CD14-positive monocyte (primary cell): Measurements from ENCODE around the gene JMJD6. TPM values are rescaled to one million over a fixed set of nuclear protein-coding genes. Genes with fewer than 3 reads are reported as not detected.

Source experiments
- DNase-seq, 3 donors: peaks; one replicate each; pipeline ENCODE4 v3.0.0-alpha.2; 2011 to 2022
- H2AFZ ChIP-seq: 2 replicates; pipeline ENCODE4 v1.6.0; 2012; ENCODE audit warnings: mild to moderate bottlenecking, low read depth, low read length, inconsistent platforms; ENCODE audit not compliant: insufficient read depth, poor library complexity, severe bottlenecking
- H3K27ac ChIP-seq, 2 donors: 1 replicate in 1 of 2; 2 replicates in 1 of 2; pipeline ENCODE4 v1.5.1; 2012 to 2013; ENCODE audit warnings: low read length in 2 of 2, control low read depth in 1 of 2, inconsistent platforms in 1 of 2, low read depth in 1 of 2, mild to moderate bottlenecking in 1 of 2
- H3K27me3 ChIP-seq, 2 donors: one replicate each; pipeline versions ENCODE4 v1.6.0 to v1.6.1; 2011 to 2013; ENCODE audit warnings: low read length in 2 of 2; ENCODE audit not compliant: control insufficient read depth in 2 of 2, insufficient read depth in 2 of 2
- H3K36me3 ChIP-seq, 2 donors: replicated peaks in 1 of 2; 1 replicate in 1 of 2; 2 replicates in 1 of 2; pipeline versions ENCODE4 v1.5.1 to v1.6.1; 2012 to 2013; ENCODE audit warnings: low read length in 2 of 2, control low read depth in 1 of 2, inconsistent platforms in 1 of 2, mild to moderate bottlenecking in 1 of 2; ENCODE audit not compliant: insufficient read depth in 2 of 2, control insufficient read depth in 1 of 2
- H3K4me1 ChIP-seq, 2 donors: 1 replicate in 1 of 2; 2 replicates in 1 of 2; pipeline versions ENCODE4 v1.5.1 to v1.6.1; 2012 to 2013; ENCODE audit warnings: low read length in 2 of 2, control low read depth in 1 of 2, inconsistent platforms in 1 of 2, mild to moderate bottlenecking in 1 of 2, moderate library complexity in 1 of 2; ENCODE audit not compliant: insufficient read depth in 2 of 2, control insufficient read depth in 1 of 2
- H3K4me2 ChIP-seq: replicated peaks from 2 replicates; pipeline ENCODE3; 2012; ENCODE audit warnings: low read length, moderate library complexity, mild to moderate bottlenecking; ENCODE audit not compliant: poor library complexity, severe bottlenecking; ENCODE audit errors: extremely low read depth
- H3K4me3 ChIP-seq, 3 experiments: fragments of 200-600 bp in 1 of 3; sonication (generic) in 1 of 3; replicated peaks in 1 of 3; 1 replicate in 2 of 3; 2 replicates in 1 of 3; pipeline ENCODE4 v1.5.1; 2011 to 2013; ENCODE audit warnings: low read length in 3 of 3, mild to moderate bottlenecking in 3 of 3, control low read depth in 2 of 3, low read depth in 2 of 3, inconsistent platforms in 1 of 3, moderate library complexity in 1 of 3
- H3K79me2 ChIP-seq: 2 replicates; pipeline ENCODE4 v1.6.0; 2012; ENCODE audit warnings: mild to moderate bottlenecking, control low read depth, inconsistent platforms, low read length, moderate library complexity; ENCODE audit not compliant: insufficient read depth
- H3K9ac ChIP-seq: 2 replicates; pipeline ENCODE4 v1.6.0; 2017; ENCODE audit warnings: low read length, mild to moderate bottlenecking; ENCODE audit not compliant: insufficient read depth, poor library complexity, severe bottlenecking
- H3K9me3 ChIP-seq, 2 donors: replicated peaks in 1 of 2; 1 replicate in 1 of 2; 2 replicates in 1 of 2; pipeline versions ENCODE4 v1.5.1 to v1.6.1; 2012 to 2013; ENCODE audit warnings: low read length in 2 of 2, control low read depth in 1 of 2; ENCODE audit not compliant: control insufficient read depth in 1 of 2, insufficient read depth in 1 of 2
- H4K20me1 ChIP-seq: 2 replicates; pipeline ENCODE4 v1.6.0; 2012; ENCODE audit warnings: mild to moderate bottlenecking, low read length, control low read depth, moderate library complexity; ENCODE audit not compliant: insufficient read depth
- H3K27ac Mint-ChIP-seq, 7 donors: one replicate each; pipeline ENCODE4 v1.8.0; 2020; ENCODE audit warnings: mild to moderate bottlenecking in 7 of 7, mixed read lengths in 7 of 7, moderate library complexity in 6 of 7, inconsistent platforms in 2 of 7
- H3K27me3 Mint-ChIP-seq, 3 donors: one replicate each; pipeline ENCODE4 v1.8.0; 2021 to 2022; ENCODE audit warnings: low read depth in 3 of 3, mild to moderate bottlenecking in 3 of 3, mixed read lengths in 3 of 3, moderate library complexity in 3 of 3, inconsistent platforms in 1 of 3
- H3K36me3 Mint-ChIP-seq, 2 donors: one replicate each; pipeline ENCODE4 v1.8.0; 2020; ENCODE audit warnings: mixed read lengths in 2 of 2, inconsistent platforms in 1 of 2, mild to moderate bottlenecking in 1 of 2
- H3K4me1 Mint-ChIP-seq: one replicate; pipeline ENCODE4 v1.8.0; 2020; ENCODE audit warnings: mild to moderate bottlenecking, mixed read lengths
- H3K4me3 Mint-ChIP-seq, 2 donors: one replicate each; pipeline ENCODE4 v1.8.0; 2020; ENCODE audit warnings: mild to moderate bottlenecking in 2 of 2, mixed read lengths in 2 of 2, moderate library complexity in 1 of 2
- H3K9me3 Mint-ChIP-seq, 7 donors: one replicate each; pipeline ENCODE4 v1.8.0; 2020 to 2022; ENCODE audit warnings: mixed read lengths in 7 of 7, mild to moderate bottlenecking in 6 of 7, moderate library complexity in 6 of 7, inconsistent platforms in 2 of 7
- WGBS: methylation state at CpG from one replicate; pipeline ENCODE4 v1.1.5; 2013; ENCODE audit warnings: missing lambda C conversion rate; ENCODE audit not compliant: insufficient coverage; 5-methylcytosine and 5-hydroxymethylcytosine counted together
- intact Hi-C, 2 donors: fragments of 100-400 bp; cut with micrococcal nuclease; formaldehyde crosslinking; loops; one replicate each; pipeline versions ENCODE4 v1.15.0 to v1.15.1; 2023
- polyA plus RNA-seq, 3 donors: library from polyadenylated mRNA; depleted of rRNA in 1 of 3; unstranded in 2 of 3; stranded (reverse) in 1 of 3; fragments of 300-500 nt in 2 of 3; fragments of >200 nt in 1 of 3; fragmentation: Illumina TruSeq in 2 of 3; gene quantifications; 1 replicate in 2 of 3; 2 replicates in 1 of 3; pipeline ENCODE4 v1.2.3, GENCODE V29; 2012 to 2021
- TF ChIP-seq, protein P1 (sequence below): fragments of 200-600 bp; IDR thresholded peaks from one replicate; pipeline ENCODE4 v1.8.0; 2022; ENCODE audit warnings: antibody characterized with exemption, mild to moderate bottlenecking

JMJD6 gene
- polyA plus RNA-seq, 3 donors: 24.6 to 75.0 (median 26.2) TPM

DNA sequence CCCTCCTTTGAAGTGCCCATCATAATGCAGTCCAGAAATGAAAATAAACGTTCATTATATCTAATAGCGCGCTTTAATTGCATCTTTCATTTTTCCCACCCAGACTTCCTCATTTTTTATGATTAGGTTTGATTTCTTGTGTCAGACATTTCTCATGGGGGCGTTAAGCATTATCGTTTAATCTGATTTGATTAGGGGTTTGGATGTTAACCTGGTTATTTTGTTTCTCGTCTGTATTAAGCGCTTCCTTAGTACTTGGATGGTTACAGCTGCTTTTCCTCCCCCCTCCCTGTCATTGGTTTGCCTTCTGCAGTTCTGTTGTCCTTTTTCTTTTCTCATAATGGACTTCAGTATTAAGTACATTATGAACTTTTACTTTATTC, 12.1 kb upstream of the JMJD6 start:
- H3K27me3 ChIP-seq: no peaks in the 10 kb centered on the region

DNA sequence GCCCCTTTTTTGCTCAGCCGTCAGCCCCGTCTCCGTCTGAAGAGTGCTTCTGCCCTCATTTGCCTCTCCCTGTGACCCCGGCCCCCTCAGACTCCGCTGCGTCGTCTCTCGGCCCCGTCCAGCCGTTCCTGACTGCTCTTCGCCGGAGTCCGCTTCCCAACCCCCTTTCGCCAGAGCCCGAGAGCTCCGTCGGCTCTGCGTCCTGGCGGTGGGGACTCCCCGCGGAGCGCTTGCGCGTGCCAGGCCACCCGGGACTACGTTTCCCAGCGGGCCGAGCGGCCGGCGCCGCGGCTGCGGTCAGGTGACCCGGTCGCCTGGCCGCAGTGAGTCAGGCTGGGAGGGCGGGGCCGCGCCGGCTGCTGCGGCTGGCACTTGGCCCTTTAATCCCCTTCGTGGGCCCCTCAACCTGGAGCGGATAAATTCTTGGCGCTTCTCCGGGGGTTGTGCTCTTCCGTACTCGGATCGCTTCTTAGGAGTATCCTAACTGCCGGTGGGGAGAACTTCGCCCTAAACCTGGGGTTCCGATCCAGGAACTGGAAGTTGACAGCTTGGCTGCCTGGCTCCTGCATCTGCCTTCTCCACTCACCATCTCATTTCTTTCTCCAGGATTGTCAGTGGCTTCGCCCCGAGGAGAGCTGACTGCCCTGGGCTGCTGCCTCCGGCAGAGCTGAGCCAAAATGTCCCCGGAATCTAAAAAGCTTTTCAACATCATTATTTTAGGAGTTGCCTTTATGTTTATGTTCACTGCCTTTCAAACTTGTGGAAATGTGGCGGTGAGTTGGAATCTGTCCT, 11.5 kb upstream of the JMJD6 start, which contains the start of gene MFSD11:
Gene MFSD11 (plus strand): TSS at position 444 of the 792 bp plus-strand sequence. CDS start 234 bp downstream, at position 678.
- Histone ChIP-seq H3K79me2 (peaks cover 62% of the 10 kb centered on the region), H3K27me3 (no peaks in the 10 kb centered on the region), H3K9me3 (no peaks in the 10 kb centered on the region), H3K4me2 (peak within 1 kb of the TSS; percentile 87), H3K9ac (peak within 1 kb of the TSS; percentile 97), H3K4me1 (peaks cover 34 to 44% of the 10 kb centered on the region in 2 donors), H3K4me3 (peak within 1 kb of the TSS; percentile 95 to 100 (median 97)), H2AFZ (peak within 1 kb of the TSS; percentile 96), H4K20me1 (peaks cover 43% of the 10 kb centered on the region), H3K27ac (peak within 1 kb of the TSS; percentile 96 to 99), H3K36me3 (peaks cover 38 to 55% of the 10 kb centered on the region in 2 donors)
- TF ChIP-seq, protein P1, sequence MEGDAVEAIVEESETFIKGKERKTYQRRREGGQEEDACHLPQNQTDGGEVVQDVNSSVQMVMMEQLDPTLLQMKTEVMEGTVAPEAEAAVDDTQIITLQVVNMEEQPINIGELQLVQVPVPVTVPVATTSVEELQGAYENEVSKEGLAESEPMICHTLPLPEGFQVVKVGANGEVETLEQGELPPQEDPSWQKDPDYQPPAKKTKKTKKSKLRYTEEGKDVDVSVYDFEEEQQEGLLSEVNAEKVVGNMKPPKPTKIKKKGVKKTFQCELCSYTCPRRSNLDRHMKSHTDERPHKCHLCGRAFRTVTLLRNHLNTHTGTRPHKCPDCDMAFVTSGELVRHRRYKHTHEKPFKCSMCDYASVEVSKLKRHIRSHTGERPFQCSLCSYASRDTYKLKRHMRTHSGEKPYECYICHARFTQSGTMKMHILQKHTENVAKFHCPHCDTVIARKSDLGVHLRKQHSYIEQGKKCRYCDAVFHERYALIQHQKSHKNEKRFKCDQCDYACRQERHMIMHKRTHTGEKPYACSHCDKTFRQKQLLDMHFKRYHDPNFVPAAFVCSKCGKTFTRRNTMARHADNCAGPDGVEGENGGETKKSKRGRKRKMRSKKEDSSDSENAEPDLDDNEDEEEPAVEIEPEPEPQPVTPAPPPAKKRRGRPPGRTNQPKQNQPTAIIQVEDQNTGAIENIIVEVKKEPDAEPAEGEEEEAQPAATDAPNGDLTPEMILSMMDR: no peak
- H3K9me3 Mint-ChIP-seq: peaks cover 0 to 2% (median 0%) of the 10 kb centered on the region in 7 donors
- peaks cover 37% of the 10 kb centered on the region for H3K4me1 Mint-ChIP-seq
- peak within 1 kb of the TSS; percentile 98 to 100 (median 99) for H3K27ac Mint-ChIP-seq
- intact Hi-C loops: loop anchor here in 1 of 2 donors (1.0 to 10.0 kb wide), 2 partner anchors 12 to 473 kb away; partner anchors contain the start of genes JMJD6, METTL23 and UBALD2
- H3K36me3 Mint-ChIP-seq: peaks cover 45 to 55% of the 10 kb centered on the region in 2 donors
- peak; percentile 92 to 94 (median 93) for DNase-seq
- under 1% methylated on average over 52 of the region's 57 CpGs for WGBS
- H3K4me3 Mint-ChIP-seq: peak within 1 kb of the TSS; percentile 97
- peaks cover 0 to 2% (median 0%) of the 10 kb centered on the region in 3 donors for H3K27me3 Mint-ChIP-seq

More for the DNA sequence above, 12.1 kb upstream of the JMJD6 start:
- Histone ChIP-seq H3K4me2 (peak overlapping the region; percentile 87), H3K4me3 (peak overlapping the region; percentile 95 to 100 (median 97)), H3K27ac (peak overlapping the region; percentile 96 to 99), H3K9me3 (no peaks in the 10 kb centered on the region), H2AFZ (peak overlapping the region; percentile 96), H4K20me1 (peaks cover 37% of the 10 kb centered on the region), H3K4me1 (peaks cover 33 to 38% of the 10 kb centered on the region in 2 donors), H3K79me2 (peaks cover 56% of the 10 kb centered on the region), H3K36me3 (peaks cover 38 to 53% of the 10 kb centered on the region in 2 donors), H3K9ac (peak overlapping the region; percentile 97)
- no CpG with 5 or more reads among the region's 7 CpGs for WGBS
- peak overlapping the region; percentile 97 for H3K4me3 Mint-ChIP-seq
- intact Hi-C loops: loop anchor here in 1 of 2 donors (10.0 kb wide), 1 partner anchor 474 kb away; the partner anchor contains the start of gene UBALD2
- H3K27ac Mint-ChIP-seq: peak overlapping the region; percentile 98 to 100 (median 99)
- peaks cover 0 to 2% (median 0%) of the 10 kb centered on the region in 3 donors for H3K27me3 Mint-ChIP-seq
- peaks cover 0 to 2% (median 0%) of the 10 kb centered on the region in 7 donors for H3K9me3 Mint-ChIP-seq
- peaks cover 44 to 53% of the 10 kb centered on the region in 2 donors for H3K36me3 Mint-ChIP-seq
- TF ChIP-seq, protein P1: no peak
- peaks cover 32% of the 10 kb centered on the region for H3K4me1 Mint-ChIP-seq
- DNase-seq: no peak
